Loucy (cell line): ENCODE data around the gene CENPK.

Experiments used
- CTCF ChIP-seq: fragments of 200-600 bp; sonication (generic); conservative IDR thresholded peaks from 2 replicates; pipeline ENCODE4 v1.5.1; 2014; ENCODE audit warnings: mild to moderate bottlenecking, antibody characterized with exemption, low read length
- EZH2phosphoT487 ChIP-seq: fragments of 200-600 bp; IDR thresholded peaks from 2 replicates; pipeline ENCODE4 v1.6.1; 2018; ENCODE audit warnings: antibody characterized with exemption, mild to moderate bottlenecking, moderate library complexity, borderline replicate concordance

GRCh38 chr5:65535529-65535987 lies 27.4 kb downstream of the CENPK start:
- TF ChIP-seq CTCF, result no peak
- TF ChIP-seq EZH2phosphoT487, result no peak
